GM10248 (cell line): ENCODE results near the gene CDH7.

Experiments
- CTCF ChIA-PET: fragments of 300-600 bp; sonication (Branson Sonifier 250); formaldehyde crosslinking; extraction: SDS; loops from one replicate; lab custom pipeline; 2021; ENCODE audit warnings: antibody characterized with exemption; lab: Yijun Ruan, JAX
- POLR2A ChIA-PET: fragments of 350-650 bp; sonication (Branson Sonifier 250); formaldehyde crosslinking; extraction: SDS; loops from one replicate; lab custom pipeline; 2020; ENCODE audit warnings: antibody characterized with exemption; lab: Yijun Ruan, JAX
- DNase-seq: peaks from one replicate; pipeline ENCODE4 v3.0.0; 2012; ENCODE audit errors: extremely low spot score
- TF ChIP-seq, protein P1 (sequence below): IDR thresholded peaks from 2 replicates; pipeline ENCODE4 v1.5.1; 2012; ENCODE audit warnings: mild to moderate bottlenecking, low read depth; ENCODE audit errors: extremely low read depth, missing control alignments, control extremely low read depth

Gene CDH7

DNA sequence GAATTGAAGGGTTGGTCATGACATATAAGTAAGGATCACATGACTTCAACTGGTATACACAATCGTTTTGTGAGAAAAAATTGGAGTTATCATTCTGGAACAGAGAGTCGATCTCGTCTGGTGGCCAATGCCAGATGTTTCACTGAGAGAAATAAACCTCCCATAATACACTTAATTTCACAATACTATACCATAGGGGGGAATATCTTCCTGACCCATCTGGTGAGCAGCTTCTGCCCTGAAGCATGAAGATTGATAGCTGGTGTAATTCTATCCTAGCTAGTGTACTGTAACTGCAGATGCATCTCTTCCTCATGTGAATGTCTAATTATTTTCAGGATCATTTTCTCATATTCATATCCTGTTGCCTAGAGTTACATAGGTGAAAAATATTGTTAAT, 15.7 kb upstream of the CDH7 start:
- CTCF ChIA-PET = interaction anchor here (0.9 kb wide), 1 partner anchor 9 kb away, joined by 3 read pairs; no protein-coding TSS in a partner anchor
- TF ChIP-seq, protein P1, sequence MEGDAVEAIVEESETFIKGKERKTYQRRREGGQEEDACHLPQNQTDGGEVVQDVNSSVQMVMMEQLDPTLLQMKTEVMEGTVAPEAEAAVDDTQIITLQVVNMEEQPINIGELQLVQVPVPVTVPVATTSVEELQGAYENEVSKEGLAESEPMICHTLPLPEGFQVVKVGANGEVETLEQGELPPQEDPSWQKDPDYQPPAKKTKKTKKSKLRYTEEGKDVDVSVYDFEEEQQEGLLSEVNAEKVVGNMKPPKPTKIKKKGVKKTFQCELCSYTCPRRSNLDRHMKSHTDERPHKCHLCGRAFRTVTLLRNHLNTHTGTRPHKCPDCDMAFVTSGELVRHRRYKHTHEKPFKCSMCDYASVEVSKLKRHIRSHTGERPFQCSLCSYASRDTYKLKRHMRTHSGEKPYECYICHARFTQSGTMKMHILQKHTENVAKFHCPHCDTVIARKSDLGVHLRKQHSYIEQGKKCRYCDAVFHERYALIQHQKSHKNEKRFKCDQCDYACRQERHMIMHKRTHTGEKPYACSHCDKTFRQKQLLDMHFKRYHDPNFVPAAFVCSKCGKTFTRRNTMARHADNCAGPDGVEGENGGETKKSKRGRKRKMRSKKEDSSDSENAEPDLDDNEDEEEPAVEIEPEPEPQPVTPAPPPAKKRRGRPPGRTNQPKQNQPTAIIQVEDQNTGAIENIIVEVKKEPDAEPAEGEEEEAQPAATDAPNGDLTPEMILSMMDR = no peak
- POLR2A ChIA-PET = no interaction called here
- DNase-seq = no peak

DNA sequence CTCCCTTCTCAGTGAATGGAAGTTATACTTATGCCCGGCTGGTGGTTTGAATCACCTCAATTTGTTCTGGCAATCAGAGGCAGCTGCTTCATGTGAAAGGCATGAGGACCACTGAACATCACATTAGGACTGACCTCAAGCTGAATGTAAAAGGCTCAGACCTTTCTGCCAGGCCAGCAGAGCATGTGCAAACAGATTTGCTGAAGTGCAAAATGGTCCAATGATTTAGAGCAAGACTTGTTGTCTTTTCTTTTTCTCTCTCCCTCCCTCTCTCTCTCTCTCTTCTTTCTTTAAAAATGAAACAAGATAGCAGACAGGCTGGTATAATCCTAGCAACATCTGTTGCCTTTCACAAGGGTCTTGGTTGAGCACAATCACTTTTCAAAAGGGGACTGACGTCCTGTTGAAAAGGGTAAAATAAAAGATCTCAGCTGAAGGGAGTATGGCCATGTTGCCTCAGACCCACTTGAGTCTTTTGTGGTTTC, 13.3 kb upstream of the CDH7 start:
- ChIA-PET POLR2A (no interaction called here), CTCF (no interaction called here)
- no peak for DNase-seq
- TF ChIP-seq, protein P1 = no peak

DNA sequence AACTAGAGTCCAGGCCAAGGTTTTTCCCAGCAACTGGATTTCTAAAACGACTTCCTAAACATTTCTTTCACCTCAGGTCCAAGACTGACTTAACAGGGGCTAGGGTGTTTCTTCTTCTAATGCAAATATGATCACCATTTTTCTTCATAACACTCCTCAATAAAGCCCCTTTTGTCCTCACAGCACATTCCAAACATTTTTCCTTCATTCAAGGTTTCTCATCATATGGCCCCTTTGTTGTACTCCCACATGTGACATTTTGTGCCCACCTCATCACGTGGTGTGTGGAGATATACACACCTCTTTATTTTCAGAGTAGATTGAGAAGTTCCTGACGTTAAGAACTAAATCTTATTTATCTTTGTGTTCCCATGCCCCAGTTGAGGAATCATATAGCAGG, 3.9 kb upstream of the CDH7 start:
- ChIA-PET CTCF (interaction anchor here (1.5 kb wide), 1 partner anchor 8 kb away, joined by 4 read pairs; no protein-coding TSS in a partner anchor), POLR2A (no interaction called here)
- TF ChIP-seq, protein P1 = no peak
- DNase-seq = no peak

DNA sequence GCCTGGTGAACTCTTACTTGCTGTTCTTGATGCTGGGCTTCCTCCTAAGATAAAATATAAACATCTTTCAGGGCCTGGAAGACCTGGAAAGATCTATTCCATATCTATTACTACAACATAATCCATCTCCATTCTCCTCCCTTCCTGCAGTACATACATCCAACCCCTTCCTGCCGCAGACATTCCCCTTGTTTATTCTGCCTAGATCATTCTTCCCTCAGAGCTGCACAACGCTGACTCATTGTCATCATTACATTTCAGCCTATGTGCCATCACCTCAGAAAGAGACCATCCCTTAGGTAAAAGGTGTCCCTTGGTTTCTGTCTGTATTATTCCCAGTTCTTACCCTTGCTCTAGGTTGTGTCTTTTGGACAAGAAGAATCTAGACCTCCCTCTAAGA, 2.5 kb upstream of the CDH7 start:
- CTCF ChIA-PET = no interaction called here
- DNase-seq = no peak
- POLR2A ChIA-PET = no interaction called here
- TF ChIP-seq, protein P1 = no peak

DNA sequence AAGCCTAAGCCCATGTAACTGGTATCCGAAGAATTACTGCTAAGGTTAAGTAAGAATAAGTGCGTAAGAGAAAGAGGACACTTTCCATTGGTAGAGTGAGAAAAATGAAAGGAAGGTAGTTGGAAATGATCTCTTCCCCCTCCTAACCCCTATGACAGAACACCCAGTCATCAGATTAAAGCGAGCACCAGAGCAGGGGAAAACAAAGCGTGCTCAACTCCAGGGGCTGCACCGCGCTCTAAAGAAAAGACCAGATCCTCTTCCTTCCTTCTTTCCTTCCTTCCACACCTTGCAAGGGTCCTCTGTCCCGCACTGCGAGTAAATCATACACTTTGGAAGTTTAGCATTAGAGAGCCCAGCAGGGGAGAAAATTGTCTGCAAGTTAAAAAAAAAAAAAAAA, 971 bp upstream of the CDH7 start:
- no peak for DNase-seq
- CTCF ChIA-PET = interaction anchor here (1.0 kb wide), 1 partner anchor 11 kb away, joined by 3 read pairs; no protein-coding TSS in a partner anchor

DNA sequence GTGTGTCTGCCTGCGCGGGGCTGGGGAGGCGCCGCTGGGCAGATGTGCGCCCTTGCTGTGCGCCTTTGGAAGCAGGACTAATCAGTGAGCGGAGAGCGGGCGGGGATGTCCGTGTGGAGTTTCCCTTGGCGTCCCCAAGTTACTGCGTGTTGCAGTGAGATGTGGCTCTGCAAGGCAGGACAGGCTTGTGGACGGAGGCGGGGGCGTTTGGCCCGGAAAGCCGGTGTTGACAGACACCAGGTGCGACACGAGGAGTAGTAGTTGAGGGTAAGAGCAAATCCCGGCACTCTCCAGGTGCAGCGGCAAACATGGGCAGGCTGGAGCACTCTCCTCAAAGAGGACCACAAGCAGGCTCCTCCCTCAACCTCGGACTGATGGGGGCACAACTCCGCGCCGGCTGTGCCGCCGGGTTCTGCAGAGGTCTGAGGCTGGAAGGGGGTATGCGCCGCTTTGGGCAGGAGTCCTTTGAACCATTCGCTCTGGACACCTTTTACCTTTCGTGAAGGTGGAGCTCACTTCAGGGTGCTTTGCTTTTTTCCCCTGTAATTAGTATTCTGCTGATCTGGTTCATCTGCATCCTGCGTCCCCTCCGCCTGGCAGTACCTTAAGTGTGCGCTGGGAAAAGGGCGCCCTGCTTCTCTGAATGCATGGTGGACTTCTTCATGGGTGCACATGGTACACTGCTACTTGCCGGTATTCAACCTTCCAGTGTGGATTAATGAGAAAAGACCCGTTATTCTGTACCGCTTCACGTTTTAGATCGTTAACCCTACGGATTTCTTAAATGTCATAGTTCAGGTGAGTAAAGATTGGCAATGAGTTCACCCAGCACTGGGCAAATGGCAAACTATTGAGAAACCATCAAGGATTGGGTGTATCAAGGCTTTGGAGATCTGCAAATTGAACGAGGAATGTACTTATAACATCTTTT, 608 bp downstream of the CDH7 start:
- DNase-seq = no peak
- ChIA-PET CTCF (no interaction called here), POLR2A (no interaction called here)
- TF ChIP-seq, protein P1 = no peak

More for the DNA sequence above, 971 bp upstream of the CDH7 start:
- TF ChIP-seq, protein P1 = no peak
- POLR2A ChIA-PET = no interaction called here
